ENCODE results near the gene FOSL1.

FOSL1 gene

GRCh38 chr11:65861533-65862183 is 38.5 kb downstream of the FOSL1 start:
- DNase-seq: no peak

DNA sequence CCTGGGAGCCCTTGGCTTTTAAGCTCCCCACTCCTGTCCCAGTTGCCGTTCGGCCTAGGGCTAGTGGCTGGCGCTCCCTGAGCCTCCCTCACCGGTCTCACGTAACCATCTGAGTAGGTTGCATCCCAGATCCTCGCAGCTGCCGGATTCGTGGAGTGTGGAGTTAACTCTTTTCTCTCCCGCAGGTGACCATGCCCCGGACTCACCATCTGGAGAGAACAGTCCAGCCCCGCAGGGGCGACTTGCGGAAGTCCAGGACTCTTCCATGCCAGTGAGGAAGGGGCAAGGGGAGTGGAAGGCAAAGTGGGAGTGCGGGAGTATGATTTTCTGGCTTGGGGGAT is 39.1 kb downstream of the FOSL1 start:
- no peak for DNase-seq

GRCh38 chr11:65860278-65861164 is 39.7 kb downstream of the FOSL1 start, which contains the start of gene MUS81:
Gene MUS81, plus strand, starts transcription at chr11:65860433. Its CDS starts 321 bp downstream, at chr11:65860754.
- peak; percentile 94 to 95 for DNase-seq

DNA sequence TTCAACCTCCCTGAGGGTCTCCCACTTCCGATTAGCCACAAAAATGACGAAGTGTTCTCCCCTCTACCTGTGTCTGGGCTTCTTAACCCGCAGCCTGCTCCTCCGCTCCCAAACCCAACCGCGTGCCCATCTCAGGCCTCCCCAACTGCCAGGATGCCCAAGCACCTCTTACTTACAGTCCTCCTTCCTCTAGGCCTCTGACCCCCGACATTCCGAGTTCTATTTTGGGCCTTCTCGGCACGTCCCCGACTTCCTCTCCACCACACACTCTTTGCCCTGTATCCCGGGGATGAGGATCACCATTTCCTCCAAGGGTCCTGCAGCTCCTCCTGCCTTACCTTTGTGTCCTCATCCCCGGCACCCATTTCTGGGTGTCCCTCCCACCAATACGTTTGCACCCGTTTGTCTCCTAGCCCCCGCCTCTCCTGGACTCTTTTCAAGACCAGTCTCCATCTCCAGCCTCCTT is 40.3 kb downstream of the FOSL1 start:
- DNase-seq: peak in 1 of 2 experiments; percentile 21

DNA sequence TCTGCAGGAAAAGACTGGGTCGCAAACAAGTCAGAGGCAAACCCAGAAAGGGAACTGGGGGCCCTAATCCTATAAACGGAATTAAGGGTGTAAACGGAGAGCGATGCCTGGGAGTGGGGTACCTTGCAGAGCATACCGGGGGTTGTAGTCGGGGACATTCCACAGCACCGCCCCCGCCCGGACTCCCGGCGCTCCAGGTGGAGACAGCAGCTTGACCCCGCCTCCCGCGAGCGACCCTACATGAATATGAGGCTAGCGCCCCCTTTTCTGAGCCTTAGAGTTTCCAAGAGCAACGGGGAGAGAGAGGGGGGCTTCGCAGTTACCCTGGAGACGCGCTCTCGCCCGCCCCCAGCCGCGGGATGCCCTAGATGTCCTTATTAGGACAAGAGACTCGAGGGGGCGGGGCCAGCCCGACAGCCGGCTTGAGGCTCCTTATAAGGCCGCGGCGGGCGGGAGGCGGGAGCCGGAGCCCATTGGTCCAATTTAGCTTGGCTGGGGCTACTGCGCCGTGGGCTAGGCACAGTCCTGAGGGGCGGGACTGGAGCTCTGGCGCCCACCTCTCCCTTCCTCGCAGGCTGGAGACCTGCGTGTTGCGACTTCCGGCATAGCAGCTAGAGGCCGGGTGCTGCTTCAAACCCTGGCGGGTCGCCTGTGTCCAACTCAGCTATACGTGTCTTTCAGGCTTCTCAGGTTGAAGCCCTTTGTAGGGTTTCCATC is 40.9 kb downstream of the FOSL1 start:
- peak; percentile 95 to 96 for DNase-seq

GRCh38 chr11:65858681-65859087 is 41.5 kb downstream of the FOSL1 start:
- no peak for DNase-seq

DNA sequence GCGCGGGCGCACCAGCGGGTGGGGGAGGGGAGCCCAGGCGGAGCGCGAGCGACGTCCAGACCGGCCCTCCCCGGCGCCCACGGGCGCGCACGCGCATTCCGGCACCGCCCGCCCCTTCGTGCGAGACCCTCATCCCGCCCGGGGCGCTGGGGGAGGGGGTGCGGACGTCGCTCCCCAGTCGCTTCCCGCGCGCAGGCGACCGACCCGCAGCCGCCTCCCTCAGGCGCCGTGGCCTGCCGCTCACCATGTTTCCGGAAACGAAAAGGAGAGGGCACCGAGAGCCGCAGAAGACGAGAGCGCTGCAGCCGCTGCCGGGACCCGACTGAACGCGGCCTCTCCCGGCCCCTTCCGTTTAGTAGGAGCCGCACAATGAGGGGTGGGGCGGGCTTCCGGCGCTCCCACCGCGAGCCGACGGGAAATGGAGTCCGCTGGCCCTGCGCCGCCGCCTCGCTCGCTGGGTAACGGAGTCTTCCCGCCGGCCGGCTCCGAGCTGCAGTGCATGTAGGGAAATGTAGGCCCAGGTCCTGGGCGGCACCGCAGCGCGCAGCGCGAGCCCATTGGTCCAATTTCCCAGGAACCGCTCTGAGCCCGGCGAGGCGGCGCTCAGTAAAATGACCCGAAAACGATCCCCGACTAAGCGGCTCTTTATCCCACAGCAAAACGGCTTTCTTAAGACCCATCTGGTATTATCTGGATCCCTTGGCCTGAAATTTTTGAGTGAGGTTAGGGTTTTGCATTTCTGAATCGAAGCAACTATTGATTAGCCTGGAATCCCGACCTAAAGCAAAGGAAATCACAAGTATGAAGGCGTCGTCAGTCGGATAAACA is 42.1 kb downstream of the FOSL1 start, which contains the start of gene CFL1:
Gene CFL1 (minus strand): TSS at position 328 of the 828 bp plus-strand sequence. CDS start 81 bp downstream, at position 247.
- DNase-seq: peak; percentile 95 to 97

- peak; percentile 64 to 66 for DNase-seq
Measured at GRCh38 chr11:65857500-65857852, 42.7 kb downstream of the FOSL1 start.

DNA sequence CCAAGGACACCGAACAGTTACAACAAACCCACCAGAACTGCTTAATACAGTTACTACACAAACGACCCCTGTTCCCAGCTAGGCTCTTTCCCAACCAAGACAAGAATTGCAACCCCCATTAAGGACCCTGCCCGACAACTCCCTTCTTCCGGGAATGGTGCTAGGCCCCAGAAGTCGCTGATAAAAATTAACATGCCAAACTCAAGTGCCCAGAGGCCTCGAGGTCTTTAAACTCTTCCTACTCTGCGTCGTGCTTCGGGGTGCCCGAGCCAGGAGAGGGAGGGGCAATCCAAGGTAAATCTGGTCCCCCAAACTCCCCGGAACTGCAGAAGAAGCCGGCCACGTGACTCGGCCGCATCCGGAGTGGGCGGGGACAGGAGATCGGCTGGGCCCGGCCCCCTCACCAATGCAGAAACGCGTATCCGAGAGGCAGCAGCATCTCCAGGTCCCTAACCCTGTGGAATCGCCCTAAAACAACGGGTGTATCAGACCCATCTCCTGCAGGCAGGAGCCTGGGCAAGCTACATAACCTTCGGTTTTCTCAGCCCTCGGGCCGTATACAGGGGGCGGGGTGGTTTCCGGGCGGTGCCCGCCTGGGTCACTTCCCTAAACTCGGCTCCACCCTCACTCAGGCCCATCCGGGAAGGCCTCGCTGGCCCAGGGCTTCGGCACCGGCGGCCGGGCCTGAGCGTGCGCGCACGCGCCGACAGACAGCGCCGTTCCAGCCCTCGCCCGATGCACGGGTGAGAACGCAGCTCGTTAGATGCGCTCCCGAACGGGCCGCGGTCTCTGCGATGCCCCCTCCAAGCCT is 43.3 kb downstream of the FOSL1 start:
- DNase-seq: peak; percentile 73 to 74

GRCh38 chr11:65855927-65856363 is 44.2 kb downstream of the FOSL1 start:
- no peak for DNase-seq

- no peak for DNase-seq
Measured at GRCh38 chr11:65854852-65855837, 45.0 kb downstream of the FOSL1 start.

GRCh38 chr11:65854161-65854592 is 46.0 kb downstream of the FOSL1 start:
- DNase-seq: no peak

DNA sequence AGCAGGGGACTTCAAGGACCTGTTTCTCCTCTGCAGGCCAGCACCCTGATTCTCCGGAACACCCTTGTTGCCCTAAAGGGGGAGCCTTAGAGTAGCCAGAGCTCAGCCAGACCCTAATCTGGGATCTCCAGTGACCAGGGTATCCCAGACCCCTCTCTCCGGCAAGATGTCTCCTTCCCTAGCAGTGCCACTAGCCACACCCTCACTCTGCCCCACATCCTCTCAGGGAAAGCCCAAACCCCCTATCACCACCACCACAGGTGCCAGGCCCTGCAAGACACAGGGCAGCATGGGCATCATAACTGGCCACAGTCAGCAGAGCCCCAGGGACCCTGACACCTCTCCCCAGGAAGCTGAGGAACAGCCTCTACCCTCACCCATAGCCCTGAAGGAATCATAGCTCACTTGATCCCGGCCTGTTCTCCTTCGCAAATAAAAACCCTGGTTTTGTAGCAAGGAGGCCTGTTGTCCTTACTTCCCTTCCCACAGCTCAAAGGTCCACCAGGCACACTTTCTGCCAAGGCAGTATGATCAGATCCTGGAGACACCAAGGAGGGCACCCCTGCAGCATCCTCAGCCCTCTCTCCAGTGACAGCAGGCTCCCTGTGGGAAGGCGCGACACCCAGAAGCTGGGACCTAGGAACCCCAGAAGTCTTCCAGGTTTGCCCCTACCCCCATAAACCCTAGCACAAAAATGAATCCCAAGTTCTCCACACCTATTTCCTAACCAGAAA is 46.8 kb downstream of the FOSL1 start:
- no peak for DNase-seq

- no peak for DNase-seq
Measured at GRCh38 chr11:65852508-65853245, 47.5 kb downstream of the FOSL1 start.

DNA sequence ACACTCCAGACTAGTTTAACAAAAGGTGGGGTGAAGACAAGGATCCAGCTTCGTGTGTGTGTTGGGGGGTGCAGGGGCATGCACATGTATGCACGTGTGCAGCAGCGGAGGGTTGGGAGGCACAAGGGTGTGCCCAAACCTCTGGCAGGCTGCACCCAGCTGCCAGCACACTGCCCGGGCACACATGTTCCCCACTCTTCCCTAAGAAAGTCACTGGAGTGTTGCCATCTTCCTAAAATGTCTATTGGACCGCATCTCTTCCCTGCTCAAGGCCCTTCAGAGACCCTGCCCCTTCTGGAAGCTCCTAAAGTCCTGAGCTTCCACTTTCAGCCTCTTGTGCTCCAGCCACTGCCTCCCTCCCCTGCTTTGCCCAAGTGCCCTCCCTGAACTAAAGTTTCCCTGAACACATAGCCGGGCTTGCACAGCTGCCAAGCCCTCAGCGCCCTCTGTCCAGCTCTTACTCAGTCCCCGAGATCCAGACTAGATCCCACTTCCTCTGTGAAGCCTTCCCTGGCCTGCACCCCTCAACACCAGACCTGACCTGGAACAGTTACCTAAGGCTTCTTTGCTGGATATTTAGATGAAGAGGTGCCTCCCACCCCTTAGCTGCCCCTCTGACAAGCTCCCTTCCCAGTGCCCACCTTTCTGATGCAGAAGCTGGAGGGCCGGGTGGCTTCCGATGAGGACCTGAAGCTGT is 48.2 kb downstream of the FOSL1 start:
- DNase-seq: no peak

GRCh38 chr11:65851083-65851579 is 49.1 kb downstream of the FOSL1 start:
- DNase-seq: no peak

DNA sequence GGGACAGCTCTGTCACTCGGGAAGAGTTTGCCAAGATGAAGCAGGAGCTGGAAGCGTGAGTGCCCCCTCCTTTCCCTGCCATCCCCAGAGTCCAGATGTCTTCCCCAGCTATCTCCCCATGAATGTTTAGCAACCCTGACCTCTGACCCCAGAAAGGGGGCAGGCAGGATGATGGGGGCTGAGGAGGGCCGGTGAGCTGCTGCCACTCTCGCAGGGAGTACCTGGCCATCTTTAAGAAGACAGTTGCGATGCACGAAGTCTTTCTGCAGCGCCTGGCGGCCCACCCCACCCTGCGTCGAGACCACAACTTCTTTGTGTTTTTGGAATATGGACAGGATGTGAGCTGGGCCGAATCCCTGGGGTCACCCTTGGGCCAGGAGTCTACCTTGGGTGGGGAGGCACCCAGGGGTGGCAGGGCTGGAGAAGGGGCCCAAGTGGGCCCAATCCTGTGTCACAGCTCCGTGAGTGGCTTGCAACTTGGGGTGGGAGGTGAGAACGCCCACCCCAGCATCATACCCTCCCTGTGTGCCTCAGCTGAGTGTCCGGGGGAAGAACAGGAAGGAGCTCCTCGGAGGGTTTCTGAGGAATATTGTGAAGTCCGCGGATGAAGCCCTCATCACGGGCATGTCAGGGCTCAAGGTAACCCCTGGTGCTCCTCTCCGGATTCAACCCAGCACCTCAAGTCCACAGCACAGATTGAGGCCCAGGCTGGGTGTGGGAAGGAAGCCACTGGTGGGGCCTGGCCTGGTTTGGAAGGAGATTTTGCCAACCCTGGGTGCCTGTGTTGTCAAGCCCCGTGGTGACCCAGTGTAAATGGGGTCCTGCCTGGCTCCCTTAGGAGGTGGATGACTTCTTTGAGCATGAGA is 49.7 kb downstream of the FOSL1 start:
- DNase-seq: no peak
